22Rv1 (cell line): ENCODE results near the gene AGTR1.

Experiments
- ZFX ChIP-seq: fragments of 450-650 bp; IDR thresholded peaks from 2 replicates; pipeline ENCODE4 v1.6.1; 2017; ENCODE audit warnings: antibody characterized with exemption, borderline replicate concordance
- TF ChIP-seq, protein P1 (sequence below): fragments of 450-650 bp; IDR thresholded peaks from 2 replicates; pipeline ENCODE4 v1.5.1; 2017; ENCODE audit warnings: mild to moderate bottlenecking

DNA sequence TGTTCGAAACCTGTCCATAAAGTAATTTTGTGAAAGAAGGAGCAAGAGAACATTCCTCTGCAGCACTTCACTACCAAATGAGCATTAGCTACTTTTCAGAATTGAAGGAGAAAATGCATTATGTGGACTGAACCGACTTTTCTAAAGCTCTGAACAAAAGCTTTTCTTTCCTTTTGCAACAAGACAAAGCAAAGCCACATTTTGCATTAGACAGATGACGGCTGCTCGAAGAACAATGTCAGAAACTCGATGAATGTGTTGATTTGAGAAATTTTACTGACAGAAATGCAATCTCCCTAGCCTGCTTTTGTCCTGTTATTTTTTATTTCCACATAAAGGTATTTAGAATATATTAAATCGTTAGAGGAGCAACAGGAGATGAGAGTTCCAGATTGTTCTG is 44.4 kb downstream of the AGTR1 start:
- TF ChIP-seq, protein P1, sequence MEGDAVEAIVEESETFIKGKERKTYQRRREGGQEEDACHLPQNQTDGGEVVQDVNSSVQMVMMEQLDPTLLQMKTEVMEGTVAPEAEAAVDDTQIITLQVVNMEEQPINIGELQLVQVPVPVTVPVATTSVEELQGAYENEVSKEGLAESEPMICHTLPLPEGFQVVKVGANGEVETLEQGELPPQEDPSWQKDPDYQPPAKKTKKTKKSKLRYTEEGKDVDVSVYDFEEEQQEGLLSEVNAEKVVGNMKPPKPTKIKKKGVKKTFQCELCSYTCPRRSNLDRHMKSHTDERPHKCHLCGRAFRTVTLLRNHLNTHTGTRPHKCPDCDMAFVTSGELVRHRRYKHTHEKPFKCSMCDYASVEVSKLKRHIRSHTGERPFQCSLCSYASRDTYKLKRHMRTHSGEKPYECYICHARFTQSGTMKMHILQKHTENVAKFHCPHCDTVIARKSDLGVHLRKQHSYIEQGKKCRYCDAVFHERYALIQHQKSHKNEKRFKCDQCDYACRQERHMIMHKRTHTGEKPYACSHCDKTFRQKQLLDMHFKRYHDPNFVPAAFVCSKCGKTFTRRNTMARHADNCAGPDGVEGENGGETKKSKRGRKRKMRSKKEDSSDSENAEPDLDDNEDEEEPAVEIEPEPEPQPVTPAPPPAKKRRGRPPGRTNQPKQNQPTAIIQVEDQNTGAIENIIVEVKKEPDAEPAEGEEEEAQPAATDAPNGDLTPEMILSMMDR = no peak
- TF ChIP-seq ZFX = no peak
